Upper lobe of right lung (tissue), 1 donor: Measurements from ENCODE around the gene ELOVL7. TPM values are rescaled to one million over a fixed set of nuclear protein-coding genes. Genes with fewer than 3 reads are reported as not detected.
"Not testable (repeated sequence)": the region's sequence is repeated elsewhere in the genome, so short reads cannot be mapped to it uniquely, and the experiment has no call there.

Experiments used
- ATAC-seq: fragments of 200-7000 bp; cut with Tn5 transposase; one replicate; pipeline ENCODE4 v1.9.1; 2020; ENCODE audit warnings: mild to moderate bottlenecking, moderate library complexity
- DNase-seq: peaks from one replicate; pipeline ENCODE4 v3.0.0-alpha.2; 2020
- H3K27ac ChIP-seq: fragments of 200-600 bp; one replicate; pipeline ENCODE4 v1.8.0; 2022
- H3K27me3 ChIP-seq: fragments of 200-600 bp; one replicate; pipeline ENCODE4 v1.8.0; 2022; ENCODE audit warnings: mild to moderate bottlenecking
- H3K36me3 ChIP-seq: fragments of 200-600 bp; one replicate; pipeline ENCODE4 v1.8.0; 2022
- H3K4me1 ChIP-seq: fragments of 200-600 bp; one replicate; pipeline ENCODE4 v1.8.0; 2022
- H3K4me3 ChIP-seq: fragments of 200-600 bp; one replicate; pipeline ENCODE4 v1.8.0; 2022; ENCODE audit warnings: mild to moderate bottlenecking
- H3K9me3 ChIP-seq: fragments of 200-600 bp; one replicate; pipeline ENCODE4 v1.8.0; 2022
- intact Hi-C: fragments of 100-400 bp; cut with DNase I; formaldehyde crosslinking; loops from one replicate; pipeline ENCODE4 v1.11.0; 2022
- total RNA-seq: library from RNA; stranded (reverse); fragmentation: NEBNext Ultra II Directional; extraction: Animal tissue kit (Norgen Biotek cat#: 25700); gene quantifications from one replicate; pipeline ENCODE4 v1.2.1, GENCODE V29; 2021
- TF ChIP-seq, protein P1 (sequence below): fragments of 200-600 bp; IDR thresholded peaks from one replicate; pipeline ENCODE4 v1.8.0; 2022; ENCODE audit warnings: antibody characterized with exemption
- donor health status: DM: no; HTN: yes; CAD: no; lungs with severe emphysema.

Gene ELOVL7
- total RNA-seq, 1 donor from 2014 or later: 8.2 TPM

DNA sequence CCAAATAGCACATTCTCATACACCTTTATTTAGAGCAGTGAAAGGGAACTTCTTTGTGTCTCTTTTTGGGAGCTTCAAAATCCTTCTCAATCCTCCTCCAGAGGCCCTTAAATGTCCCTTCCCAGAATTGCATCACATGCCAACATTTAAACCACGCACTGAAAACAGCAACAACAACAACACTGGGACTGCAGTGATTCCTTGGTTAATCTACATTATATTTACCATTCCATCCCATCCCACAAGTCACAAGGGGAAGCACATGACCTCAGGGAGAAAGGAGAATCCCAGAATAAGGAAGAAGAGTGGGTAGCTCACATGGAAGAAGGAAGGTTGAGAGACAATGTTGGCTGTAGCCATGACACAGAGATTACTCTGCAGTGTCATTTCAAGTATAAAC is 41.1 kb downstream of the ELOVL7 start:
- TF ChIP-seq, protein P1, sequence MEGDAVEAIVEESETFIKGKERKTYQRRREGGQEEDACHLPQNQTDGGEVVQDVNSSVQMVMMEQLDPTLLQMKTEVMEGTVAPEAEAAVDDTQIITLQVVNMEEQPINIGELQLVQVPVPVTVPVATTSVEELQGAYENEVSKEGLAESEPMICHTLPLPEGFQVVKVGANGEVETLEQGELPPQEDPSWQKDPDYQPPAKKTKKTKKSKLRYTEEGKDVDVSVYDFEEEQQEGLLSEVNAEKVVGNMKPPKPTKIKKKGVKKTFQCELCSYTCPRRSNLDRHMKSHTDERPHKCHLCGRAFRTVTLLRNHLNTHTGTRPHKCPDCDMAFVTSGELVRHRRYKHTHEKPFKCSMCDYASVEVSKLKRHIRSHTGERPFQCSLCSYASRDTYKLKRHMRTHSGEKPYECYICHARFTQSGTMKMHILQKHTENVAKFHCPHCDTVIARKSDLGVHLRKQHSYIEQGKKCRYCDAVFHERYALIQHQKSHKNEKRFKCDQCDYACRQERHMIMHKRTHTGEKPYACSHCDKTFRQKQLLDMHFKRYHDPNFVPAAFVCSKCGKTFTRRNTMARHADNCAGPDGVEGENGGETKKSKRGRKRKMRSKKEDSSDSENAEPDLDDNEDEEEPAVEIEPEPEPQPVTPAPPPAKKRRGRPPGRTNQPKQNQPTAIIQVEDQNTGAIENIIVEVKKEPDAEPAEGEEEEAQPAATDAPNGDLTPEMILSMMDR: no peak
- no peaks in the 10 kb centered on the region for H3K27me3 ChIP-seq
- ATAC-seq: no peak
- H3K9me3 ChIP-seq: no peaks in the 10 kb centered on the region
- H3K36me3 ChIP-seq: no peaks in the 10 kb centered on the region
- DNase-seq: no peak
- no peak overlapping the region for H3K27ac ChIP-seq
- intact Hi-C loops: no loop called here
- H3K4me3 ChIP-seq: no peak overlapping the region
- H3K4me1 ChIP-seq: no peaks in the 10 kb centered on the region

- H3K36me3 ChIP-seq: no peaks in the 10 kb centered on the region
- no peak overlapping the region for H3K27ac ChIP-seq
- H3K9me3 ChIP-seq: no peaks in the 10 kb centered on the region
- intact Hi-C loops: no loop called here
- no peak overlapping the region for H3K4me3 ChIP-seq
- H3K27me3 ChIP-seq: no peaks in the 10 kb centered on the region
- H3K4me1 ChIP-seq: no peaks in the 10 kb centered on the region
- ATAC-seq: no peak
- DNase-seq: no peak
- TF ChIP-seq, protein P1: no peak
These were observed 41.8 kb downstream of the ELOVL7 start for GRCh38 chr5:60802226-60802625.

GRCh38 chr5:60797482-60798153 is 46.5 kb downstream of the ELOVL7 start:
- H3K9me3 ChIP-seq: no peaks in the 10 kb centered on the region
- DNase-seq: no peak
- H3K27me3 ChIP-seq: no peaks in the 10 kb centered on the region
- intact Hi-C loops: no loop called here
- H3K36me3 ChIP-seq: no peaks in the 10 kb centered on the region
- H3K4me1 ChIP-seq: no peaks in the 10 kb centered on the region
- no peak overlapping the region for H3K4me3 ChIP-seq
- H3K27ac ChIP-seq: no peak overlapping the region
- ATAC-seq: no peak
- TF ChIP-seq, protein P1: no peak

- H3K27me3 ChIP-seq, ATAC-seq, H3K4me1 ChIP-seq, H3K27ac ChIP-seq, H3K4me3 ChIP-seq, H3K9me3 ChIP-seq, H3K36me3 ChIP-seq, DNase-seq, intact Hi-C loops: not testable (repeated sequence)
These were observed 48.6 kb downstream of the ELOVL7 start for GRCh38 chr5:60795424-60795950.

- DNase-seq (no peak), ATAC-seq (no peak)
- H3K4me1 ChIP-seq: no peaks in the 10 kb centered on the region
- H3K4me3 ChIP-seq: no peak overlapping the region
- intact Hi-C loops: no loop called here
- H3K9me3 ChIP-seq: no peaks in the 10 kb centered on the region
- H3K36me3 ChIP-seq: no peaks in the 10 kb centered on the region
- no peak overlapping the region for H3K27ac ChIP-seq
- TF ChIP-seq, protein P1: no peak
- H3K27me3 ChIP-seq: no peaks in the 10 kb centered on the region
These were observed 49.4 kb downstream of the ELOVL7 start for GRCh38 chr5:60794691-60795090.

DNA sequence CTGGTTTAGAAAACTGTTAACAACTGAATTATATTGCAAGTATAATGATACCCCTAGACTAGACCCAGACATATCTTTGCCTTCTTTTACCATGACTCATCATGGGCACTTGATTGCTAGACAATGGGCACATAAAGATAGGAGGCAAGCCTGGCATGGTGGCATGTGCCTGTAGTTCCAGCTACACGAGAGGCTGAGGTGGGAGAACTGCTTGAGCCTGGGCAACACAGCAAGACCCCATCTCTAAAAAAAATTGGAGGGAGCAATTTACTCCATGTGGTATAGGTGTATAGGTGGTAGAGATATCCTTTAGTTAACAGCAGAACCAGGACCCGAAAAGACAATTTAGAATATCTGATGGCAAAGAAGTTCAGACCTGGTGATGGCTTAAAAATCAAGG is 51.6 kb downstream of the ELOVL7 start:
- no peaks in the 10 kb centered on the region for H3K9me3 ChIP-seq
- H3K4me1 ChIP-seq: no peaks in the 10 kb centered on the region
- H3K27me3 ChIP-seq: no peaks in the 10 kb centered on the region
- intact Hi-C loops: no loop called here
- no peak for DNase-seq
- TF ChIP-seq, protein P1: no peak
- no peak for ATAC-seq
- H3K4me3 ChIP-seq: no peak overlapping the region
- no peak overlapping the region for H3K27ac ChIP-seq
- H3K36me3 ChIP-seq: no peaks in the 10 kb centered on the region
